H1 (cell line): Measurements from ENCODE around the gene PDE4B. TPM values are rescaled to one million over a fixed set of nuclear protein-coding genes. Genes with fewer than 3 reads are reported as not detected.

Experiments
- CTCF ChIA-PET: fragments of 300-600 bp; sonication (Branson Sonifier 250); formaldehyde crosslinking; loops from one replicate; lab custom pipeline; 2021; ENCODE audit not compliant: partially characterized antibody; lab: Charles Lee
- POLR2A ChIA-PET: fragments of 300-600 bp; sonication (Branson Sonifier 250); formaldehyde crosslinking; loops from one replicate; lab custom pipeline; 2021; ENCODE audit warnings: inconsistent platforms; ENCODE audit not compliant: partially characterized antibody; lab: Charles Lee
- DNase-seq, 2 experiments: peaks; one replicate each; pipeline versions ENCODE4 v3.0.0 to v3.0.0-alpha.2; 2010 to 2022; ENCODE audit warnings: low spot score in 2 of 2, low read depth in 1 of 2, mixed read lengths in 1 of 2
- FAIRE-seq: peaks from 2 replicates; lab custom pipeline; 2011; peaks lifted over from hg19 to GRCh38; lab: Jason Lieb, UNC
- H2AFZ ChIP-seq: 2 replicates; pipeline ENCODE4 v1.8.1; 2012; ENCODE audit warnings: low read length, inconsistent platforms
- H2AK5ac ChIP-seq: 2 replicates; pipeline ENCODE4 v1.6.1; 2013; ENCODE audit warnings: low read depth, low read length
- H2BK120ac ChIP-seq: replicated peaks from 2 replicates; pipeline ENCODE3; 2013; ENCODE audit warnings: low read depth, low read length, inconsistent platforms
- H2BK12ac ChIP-seq: 2 replicates; pipeline ENCODE4 v1.6.1; 2013; ENCODE audit warnings: low read depth, low read length
- H2BK15ac ChIP-seq: 2 replicates; pipeline ENCODE4 v1.6.1; 2013; ENCODE audit warnings: low read length
- H2BK20ac ChIP-seq: 2 replicates; pipeline ENCODE4 v1.6.1; 2013; ENCODE audit warnings: low read length
- H2BK5ac ChIP-seq: 2 replicates; pipeline ENCODE4 v1.6.1; 2013; ENCODE audit warnings: low read depth, low read length
- H3K14ac ChIP-seq: 2 replicates; pipeline ENCODE4 v1.6.1; 2013; ENCODE audit warnings: inconsistent platforms; ENCODE audit not compliant: insufficient read length
- H3K18ac ChIP-seq: 2 replicates; pipeline ENCODE4 v1.6.1; 2013; ENCODE audit warnings: low read length; ENCODE audit errors: extremely low read depth
- H3K23ac ChIP-seq: 2 replicates; pipeline ENCODE4 v1.6.1; 2013; ENCODE audit warnings: inconsistent platforms; ENCODE audit not compliant: insufficient read length
- H3K23me2 ChIP-seq: 2 replicates; pipeline ENCODE4 v1.6.1; 2013; ENCODE audit warnings: low read depth, low read length
- H3K27ac ChIP-seq: 2 replicates; pipeline ENCODE4 v1.6.1; 2011; ENCODE audit warnings: low read depth, low read length, inconsistent platforms
- H3K27me3 ChIP-seq, 4 experiments: replicated peaks in 1 of 4; 1 replicate in 1 of 4; 2 replicates in 3 of 4; pipeline versions ENCODE4 v1.6.1 to v1.8.1; 2011 to 2013; ENCODE audit warnings: low read length in 3 of 4, mild to moderate bottlenecking in 3 of 4, inconsistent platforms in 2 of 4, mixed read lengths in 2 of 4, moderate library complexity in 1 of 4; ENCODE audit not compliant: control insufficient read depth in 3 of 4, insufficient read depth in 3 of 4; ENCODE audit errors: extremely low read depth in 1 of 4
- H3K36me3 ChIP-seq, 4 experiments: 2 replicates each; pipeline versions ENCODE4 v1.6.1 to v1.8.1; 2011 to 2013; ENCODE audit warnings: mild to moderate bottlenecking in 4 of 4, low read length in 3 of 4, moderate library complexity in 2 of 4, control low read depth in 1 of 4, inconsistent platforms in 1 of 4; ENCODE audit not compliant: insufficient read depth in 4 of 4, control insufficient read depth in 2 of 4
- H3K4ac ChIP-seq: replicated peaks from 2 replicates; pipeline ENCODE3; 2013; ENCODE audit warnings: low read length, low read depth, mixed read lengths, inconsistent platforms; ENCODE audit not compliant: insufficient read length
- H3K4me1 ChIP-seq, 4 experiments: replicated peaks in 1 of 4; 1 replicate in 1 of 4; 2 replicates in 3 of 4; pipeline versions ENCODE4 v1.6.1 to v1.8.1; 2011 to 2013; ENCODE audit warnings: low read length in 3 of 4, inconsistent platforms in 2 of 4, mixed read lengths in 1 of 4; ENCODE audit not compliant: insufficient read depth in 4 of 4, control insufficient read depth in 3 of 4
- H3K4me2 ChIP-seq, 2 experiments: 2 replicates each; pipeline versions ENCODE4 v1.6.1 to v1.8.1; 2011 to 2013; ENCODE audit warnings: low read depth in 2 of 2, low read length in 2 of 2, control low read depth in 1 of 2, inconsistent platforms in 1 of 2, mild to moderate bottlenecking in 1 of 2; ENCODE audit not compliant: insufficient read depth in 1 of 2
- H3K4me3 ChIP-seq, 4 experiments: fragments of 200-600, 300-600 bp in 1 of 4; sonication (generic), shearing (Covaris generic), sonication (Bioruptor Twin) in 1 of 4; 2 replicates each; pipeline versions ENCODE4 v1.5.1 to v1.8.1; 2011 to 2016; ENCODE audit warnings: low read length in 4 of 4, low read depth in 3 of 4, control low read depth in 2 of 4, inconsistent platforms in 2 of 4, mild to moderate bottlenecking in 2 of 4, mixed read lengths in 1 of 4, moderate library complexity in 1 of 4; ENCODE audit not compliant: insufficient read depth in 2 of 4; ENCODE audit errors: extremely low read depth in 1 of 4
- H3K56ac ChIP-seq: replicated peaks from 2 replicates; pipeline ENCODE3; 2013; ENCODE audit warnings: low read depth, mild to moderate bottlenecking, mixed read lengths, low read length, inconsistent platforms; ENCODE audit not compliant: insufficient read length
- H3K79me1 ChIP-seq: 2 replicates; pipeline ENCODE4 v1.6.1; 2013; ENCODE audit warnings: low read depth, low read length, control low read depth
- H3K79me2 ChIP-seq, 2 experiments: 2 replicates each; pipeline versions ENCODE4 v1.6.1 to v1.8.1; 2012 to 2013; ENCODE audit warnings: low read length in 2 of 2, mild to moderate bottlenecking in 2 of 2, inconsistent platforms in 1 of 2; ENCODE audit not compliant: insufficient read depth in 2 of 2, control insufficient read depth in 1 of 2
- H3K9ac ChIP-seq, 4 experiments: replicated peaks in 1 of 4; 1 replicate in 1 of 4; 2 replicates in 3 of 4; pipeline versions ENCODE4 v1.6.1 to v1.8.1; 2011 to 2013; ENCODE audit warnings: low read depth in 3 of 4, low read length in 3 of 4, control low read depth in 2 of 4, mild to moderate bottlenecking in 2 of 4, moderate library complexity in 2 of 4, inconsistent platforms in 1 of 4; ENCODE audit errors: extremely low read depth in 1 of 4
- H3K9me3 ChIP-seq, 2 experiments: 2 replicates each; pipeline versions ENCODE4 v1.6.1 to v1.8.1; 2012 to 2013; ENCODE audit warnings: mild to moderate bottlenecking in 2 of 2, moderate library complexity in 2 of 2, control low read depth in 1 of 2, inconsistent platforms in 1 of 2, low read depth in 1 of 2, low read length in 1 of 2, mixed read lengths in 1 of 2; ENCODE audit not compliant: insufficient read depth in 2 of 2
- H4K20me1 ChIP-seq, 2 experiments: replicated peaks in 1 of 2; 2 replicates each; pipeline versions ENCODE3 to v1.8.1; 2011 to 2013; ENCODE audit warnings: inconsistent platforms in 2 of 2, low read length in 2 of 2, mild to moderate bottlenecking in 1 of 2; ENCODE audit not compliant: insufficient read depth in 2 of 2, control insufficient read depth in 1 of 2
- H4K5ac ChIP-seq: 2 replicates; pipeline ENCODE4 v1.6.1; 2013; ENCODE audit warnings: low read length, low read depth, mixed read lengths, inconsistent platforms; ENCODE audit not compliant: insufficient read length
- H4K8ac ChIP-seq: 2 replicates; pipeline ENCODE4 v1.8.0; 2013; ENCODE audit warnings: mild to moderate bottlenecking, moderate library complexity, low read length, inconsistent platforms; ENCODE audit not compliant: insufficient read depth; ENCODE audit errors: extremely low read depth
- H4K91ac ChIP-seq: replicated peaks from 2 replicates; pipeline ENCODE3; 2013; ENCODE audit warnings: low read length, mixed read lengths, inconsistent platforms; ENCODE audit not compliant: insufficient read length
- BRCA1 ChIP-seq: IDR thresholded peaks from 2 replicates; pipeline ENCODE4 v1.6.1; 2012; ENCODE audit warnings: low read depth, low read length, improper control_type of control experiment
- CREB1 ChIP-seq: IDR thresholded peaks from 2 replicates; pipeline ENCODE4 v1.6.1; 2012; ENCODE audit warnings: inconsistent platforms
- KDM4A ChIP-seq: IDR thresholded peaks from one replicate; pipeline ENCODE4 v1.7.1; 2012; ENCODE audit warnings: low read depth, mild to moderate bottlenecking, moderate library complexity, low read length, inconsistent platforms; ENCODE audit not compliant: severe bottlenecking
- NANOG ChIP-seq: IDR thresholded peaks from 2 replicates; pipeline ENCODE4 v1.6.1; 2011; ENCODE audit warnings: low read length, low read depth, mild to moderate bottlenecking, inconsistent platforms; ENCODE audit not compliant: insufficient read depth, poor library complexity, severe bottlenecking
- POLR2AphosphoS5 ChIP-seq: IDR thresholded peaks from 2 replicates; pipeline ENCODE4 v1.6.1; 2011; ENCODE audit warnings: low read depth, low read length
- POU5F1 ChIP-seq: IDR thresholded peaks from 2 replicates; pipeline ENCODE4 v1.6.1; 2011; ENCODE audit warnings: low read depth, mild to moderate bottlenecking, low read length, moderate library complexity
- RFX5 ChIP-seq: IDR thresholded peaks from 2 replicates; pipeline ENCODE4 v1.6.1; 2011; ENCODE audit warnings: low read depth, low read length, improper control_type of control experiment, borderline replicate concordance
- SAP30 ChIP-seq: fragments of 300-600 bp; sonication (generic); IDR thresholded peaks from 2 replicates; pipeline ENCODE4 v1.7.1; 2012; ENCODE audit warnings: low read length, moderate library complexity, mild to moderate bottlenecking, inconsistent platforms; ENCODE audit not compliant: insufficient read depth, insufficient replicate concordance
- SIN3A ChIP-seq, 2 experiments: IDR thresholded peaks in 1 of 2; conservative IDR thresholded peaks in 1 of 2; 2 replicates each; pipeline ENCODE4 v1.6.1; 2011 to 2012; ENCODE audit warnings: low read length in 2 of 2, improper control_type of control experiment in 1 of 2, low read depth in 1 of 2, mild to moderate bottlenecking in 1 of 2
- TAF7 ChIP-seq: optimal IDR thresholded peaks from 2 replicates; pipeline ENCODE3; 2011; ENCODE audit warnings: low read depth, mild to moderate bottlenecking, inconsistent platforms, low read length, moderate library complexity, borderline replicate concordance
- WGBS, 2 experiments: shearing (Covaris generic) in 1 of 2; methylation state at CpG; one replicate each; pipeline versions ENCODE4 v1.1.6 to v1.1.7; 2013 to 2015; ENCODE audit warnings: low lambda C conversion rate in 2 of 2, mixed read lengths in 2 of 2, inconsistent platforms in 1 of 2, low coverage in 1 of 2, missing lambda C conversion rate in 1 of 2; ENCODE audit not compliant: insufficient replicate concordance in 2 of 2, insufficient coverage in 1 of 2, insufficient read length in 1 of 2; ENCODE audit errors: extremely low coverage in 1 of 2, missing lambda C conversion rate in 1 of 2; 5-methylcytosine and 5-hydroxymethylcytosine counted together
- polyA plus RNA-seq, 7 experiments: library from polyadenylated mRNA; depleted of rRNA in 3 of 7; stranded (reverse) in 5 of 7; unstranded in 2 of 7; fragments of >200 nt in 5 of 7; fragments of 200-250 nt in 2 of 7; gene quantifications; 1 replicate in 5 of 7; 2 replicates in 1 of 7; 4 replicates in 1 of 7; pipeline versions ENCODE4 v1.2.1 to v1.2.3, GENCODE V29; 2011 to 2013; ENCODE audit warnings: missing spikeins in 2 of 7, mixed read lengths in 2 of 7
- total RNA-seq: library from RNA; stranded (reverse); fragmentation: NEBNext Ultra II Directional; extraction: Animal tissue kit (Norgen Biotek cat#: 25700); gene quantifications from 2 replicates; pipeline ENCODE4 v1.2.1, GENCODE V29; 2021
- TF ChIP-seq, protein P1 (sequence below): IDR thresholded peaks from 2 replicates; pipeline ENCODE4 v1.6.1; 2012; ENCODE audit warnings: inconsistent platforms
- TF ChIP-seq, protein P2 (sequence below): IDR thresholded peaks from 2 replicates; pipeline ENCODE4 v1.6.1; 2012; ENCODE audit warnings: low read length, inconsistent platforms

The PDE4B gene
- total and polyA plus RNA-seq, 2 of the 8 experiments (the other 6 are each of a cell fraction or from before 2014, with no cell fraction given) = 5.0 to 15.1 TPM

DNA sequence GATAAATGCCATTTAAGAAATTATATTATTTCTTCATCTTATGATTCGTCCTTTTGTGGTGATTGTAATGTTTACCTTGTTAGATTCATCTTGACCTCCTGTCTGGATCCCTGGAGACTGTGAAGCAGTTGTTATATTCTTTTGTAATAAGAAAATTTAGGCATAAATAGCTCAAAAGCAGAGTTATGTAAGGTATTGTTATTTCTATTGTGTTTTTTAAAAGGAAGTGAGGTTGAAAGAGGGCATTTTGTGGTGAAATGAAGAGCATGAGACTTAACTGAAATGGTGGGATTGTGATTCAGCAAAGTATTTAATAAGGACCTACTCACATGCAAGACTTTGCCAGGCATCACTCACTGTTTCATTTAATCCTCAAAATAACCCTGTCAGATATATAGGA is 104.0 kb downstream of the PDE4B start:
- DNase-seq (no peak), FAIRE-seq (no peak)
- Histone ChIP-seq H3K9me3 (no peaks in the 10 kb centered on the region), H3K36me3 (no peaks in the 10 kb centered on the region), H4K91ac (no peak overlapping the region), H3K23ac (no peak overlapping the region), H3K23me2 (no peaks in the 10 kb centered on the region), H2BK5ac (no peak overlapping the region), H3K27ac (no peak overlapping the region), H2BK12ac (no peak overlapping the region), H3K56ac (no peak overlapping the region), H3K4me3 (no peak overlapping the region), H4K5ac (no peak overlapping the region), H2BK20ac (no peak overlapping the region), H3K4ac (no peak overlapping the region), H3K4me1 (no peaks in the 10 kb centered on the region), H3K79me1 (no peaks in the 10 kb centered on the region), H3K27me3 (no peaks in the 10 kb centered on the region), H4K8ac (no peak overlapping the region), H3K18ac (no peak overlapping the region), H3K4me2 (no peak overlapping the region), H3K14ac (no peak overlapping the region), H2AFZ (no peak overlapping the region), H2BK120ac (no peak overlapping the region), H3K79me2 (no peaks in the 10 kb centered on the region), H3K9ac (no peak overlapping the region), H2BK15ac (no peak overlapping the region), H2AK5ac (no peak overlapping the region), H4K20me1 (peaks cover 0 to 1% of the 10 kb centered on the region in 2 experiments)
- 84% methylated on average over 1 of the region's 1 CpG; no CpG with 5 or more reads in 1 of the 2 experiments for WGBS, 2 experiments
- ChIA-PET CTCF (no interaction called here), POLR2A (no interaction called here)
- TF ChIP-seq KDM4A = no peak
- TF ChIP-seq POLR2AphosphoS5 = no peak
- TF ChIP-seq TAF7 = no peak
- no peak for TF ChIP-seq NANOG
- no peak for TF ChIP-seq POU5F1
- TF ChIP-seq SIN3A (conservative IDR thresholded peaks at IDR 0.05 in 1 of 2, IDR thresholded peaks at IDR 0.05 in 1 of 2; ENCODE audit: low read depth in 1 of 2, low read length in 2 of 2) = no peak
- TF ChIP-seq BRCA1 = no peak
- no peak for TF ChIP-seq RFX5
- TF ChIP-seq CREB1 = no peak
- no peak for TF ChIP-seq SAP30
- TF ChIP-seq, protein P1, sequence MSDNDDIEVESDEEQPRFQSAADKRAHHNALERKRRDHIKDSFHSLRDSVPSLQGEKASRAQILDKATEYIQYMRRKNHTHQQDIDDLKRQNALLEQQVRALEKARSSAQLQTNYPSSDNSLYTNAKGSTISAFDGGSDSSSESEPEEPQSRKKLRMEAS = no peak
- TF ChIP-seq, protein P2, sequence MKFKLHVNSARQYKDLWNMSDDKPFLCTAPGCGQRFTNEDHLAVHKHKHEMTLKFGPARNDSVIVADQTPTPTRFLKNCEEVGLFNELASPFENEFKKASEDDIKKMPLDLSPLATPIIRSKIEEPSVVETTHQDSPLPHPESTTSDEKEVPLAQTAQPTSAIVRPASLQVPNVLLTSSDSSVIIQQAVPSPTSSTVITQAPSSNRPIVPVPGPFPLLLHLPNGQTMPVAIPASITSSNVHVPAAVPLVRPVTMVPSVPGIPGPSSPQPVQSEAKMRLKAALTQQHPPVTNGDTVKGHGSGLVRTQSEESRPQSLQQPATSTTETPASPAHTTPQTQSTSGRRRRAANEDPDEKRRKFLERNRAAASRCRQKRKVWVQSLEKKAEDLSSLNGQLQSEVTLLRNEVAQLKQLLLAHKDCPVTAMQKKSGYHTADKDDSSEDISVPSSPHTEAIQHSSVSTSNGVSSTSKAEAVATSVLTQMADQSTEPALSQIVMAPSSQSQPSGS = no peak
